IPS-11a (cell line): ENCODE results near the gene ATP2C2.

Experiments used
- H3K4me3 ChIP-seq: one replicate; pipeline ENCODE4 v1.5.1; 2013; ENCODE audit warnings: low read depth, low read length, control low read depth

The ATP2C2 gene

GRCh38 chr16:84487358-84487757, 119.0 kb downstream of the ATP2C2 start:
- H3K4me3 ChIP-seq, result no peak overlapping the region

GRCh38 chr16:84489131-84489530, 120.8 kb downstream of the ATP2C2 start:
- H3K4me3 ChIP-seq, result no peak overlapping the region

GRCh38 chr16:84495506-84495905, 127.2 kb downstream of the ATP2C2 start:
- H3K4me3 ChIP-seq, result no peak overlapping the region

- H3K4me3 ChIP-seq, result no peak overlapping the region
These were observed 128.7 kb downstream of the ATP2C2 start for GRCh38 chr16:84496991-84497390.

DNA sequence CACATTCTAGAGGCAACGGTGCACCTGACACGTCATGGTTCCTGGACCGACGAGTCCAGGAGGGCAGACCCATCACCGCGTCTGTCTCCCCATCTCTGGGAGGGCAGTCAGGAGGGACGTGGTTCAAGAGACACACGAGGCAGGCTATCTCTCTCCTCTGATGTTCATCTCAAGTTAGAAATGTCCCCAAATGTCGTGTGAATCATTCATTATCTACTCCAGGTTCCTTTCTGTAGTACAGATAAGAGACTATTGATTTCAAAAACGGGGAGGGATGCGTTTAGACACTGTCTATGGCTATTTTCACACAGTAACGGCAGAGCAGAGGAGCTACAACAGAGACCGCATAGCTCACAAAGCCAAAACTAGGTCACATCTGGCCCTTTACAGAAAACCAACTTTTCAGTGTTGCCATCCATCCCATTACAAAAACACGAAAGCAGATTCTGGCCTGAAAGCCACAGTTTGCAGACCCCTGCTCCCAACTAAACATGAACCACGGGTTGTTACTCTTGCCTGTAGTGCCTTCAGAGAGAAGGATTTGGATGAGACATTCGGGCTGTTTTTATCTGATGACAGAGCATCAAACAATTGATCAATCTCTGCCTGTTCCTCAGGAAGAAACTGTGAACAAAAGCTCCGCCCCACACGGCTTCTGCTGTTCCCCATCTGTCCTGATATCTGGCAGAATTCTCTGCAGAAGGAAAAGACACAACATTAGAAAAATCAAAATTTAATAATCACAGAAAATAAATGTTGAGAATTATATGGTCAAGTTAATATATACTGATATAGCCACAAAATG, 129.3 kb downstream of the ATP2C2 start:
- H3K4me3 ChIP-seq, result no peak overlapping the region

- no peak overlapping the region for H3K4me3 ChIP-seq
These were observed 129.9 kb downstream of the ATP2C2 start for GRCh38 chr16:84498223-84498610.

- no peak overlapping the region for H3K4me3 ChIP-seq
These were observed 130.7 kb downstream of the ATP2C2 start for GRCh38 chr16:84498859-84499620.

GRCh38 chr16:84499638-84500037, 131.3 kb downstream of the ATP2C2 start:
- H3K4me3 ChIP-seq, result no peak overlapping the region

DNA sequence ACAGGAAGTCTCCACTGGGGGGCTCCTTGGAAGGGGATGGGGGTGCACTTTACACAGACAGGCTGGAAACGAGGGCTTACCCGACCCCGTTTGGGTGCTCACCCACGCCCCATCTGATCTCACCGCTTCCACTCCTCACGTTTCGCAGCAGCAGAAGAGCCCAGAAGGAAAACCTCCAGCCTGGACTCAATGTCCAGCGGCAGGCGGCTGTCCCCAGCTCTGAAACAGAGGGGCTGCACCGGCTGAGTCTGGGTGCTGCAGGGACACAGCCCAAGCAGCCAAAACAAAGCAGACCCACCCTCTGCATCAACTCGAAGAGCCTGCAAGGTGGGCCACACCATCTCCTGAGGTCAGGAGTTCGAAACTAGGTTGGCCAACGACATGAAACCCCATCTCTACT, 132.2 kb downstream of the ATP2C2 start:
- no peak overlapping the region for H3K4me3 ChIP-seq

DNA sequence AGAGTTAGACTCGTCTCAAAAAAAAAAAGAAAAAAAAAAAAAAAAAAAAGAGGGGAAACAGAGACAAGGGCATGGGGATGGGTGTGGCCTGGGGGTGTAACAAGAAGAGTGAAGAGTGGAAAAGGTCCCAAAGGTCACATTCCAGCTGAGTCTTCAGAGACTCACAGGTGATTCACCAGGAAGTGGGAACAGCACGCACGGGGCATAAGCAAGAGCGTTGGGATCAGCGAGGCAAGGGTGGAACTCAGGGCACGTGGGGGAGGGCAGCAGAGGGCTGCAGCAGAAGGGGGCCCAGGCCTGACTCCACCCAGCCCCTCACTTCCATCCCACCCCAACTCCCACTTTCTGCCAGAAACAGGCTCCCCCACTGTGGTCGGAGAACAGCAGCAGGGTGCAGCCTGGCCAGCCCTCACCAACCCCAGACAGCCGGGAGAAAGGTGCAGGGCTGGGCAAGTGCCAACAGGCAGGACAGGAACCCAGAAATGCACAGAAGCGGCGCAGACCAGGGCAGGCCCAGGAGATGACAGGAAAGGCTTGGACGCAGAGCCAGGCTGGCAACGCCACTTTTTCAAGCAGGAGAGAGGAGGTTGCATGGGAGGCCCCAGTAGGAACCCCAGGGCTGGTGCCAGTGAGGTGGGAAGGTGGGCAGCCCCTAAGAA, 132.9 kb downstream of the ATP2C2 start:
- no peak overlapping the region for H3K4me3 ChIP-seq

- H3K4me3 ChIP-seq, result no peak overlapping the region
These were observed 133.7 kb downstream of the ATP2C2 start for GRCh38 chr16:84502075-84502474.

- H3K4me3 ChIP-seq, result no peak overlapping the region
These were observed 134.2 kb downstream of the ATP2C2 start for GRCh38 chr16:84502581-84502980.

DNA sequence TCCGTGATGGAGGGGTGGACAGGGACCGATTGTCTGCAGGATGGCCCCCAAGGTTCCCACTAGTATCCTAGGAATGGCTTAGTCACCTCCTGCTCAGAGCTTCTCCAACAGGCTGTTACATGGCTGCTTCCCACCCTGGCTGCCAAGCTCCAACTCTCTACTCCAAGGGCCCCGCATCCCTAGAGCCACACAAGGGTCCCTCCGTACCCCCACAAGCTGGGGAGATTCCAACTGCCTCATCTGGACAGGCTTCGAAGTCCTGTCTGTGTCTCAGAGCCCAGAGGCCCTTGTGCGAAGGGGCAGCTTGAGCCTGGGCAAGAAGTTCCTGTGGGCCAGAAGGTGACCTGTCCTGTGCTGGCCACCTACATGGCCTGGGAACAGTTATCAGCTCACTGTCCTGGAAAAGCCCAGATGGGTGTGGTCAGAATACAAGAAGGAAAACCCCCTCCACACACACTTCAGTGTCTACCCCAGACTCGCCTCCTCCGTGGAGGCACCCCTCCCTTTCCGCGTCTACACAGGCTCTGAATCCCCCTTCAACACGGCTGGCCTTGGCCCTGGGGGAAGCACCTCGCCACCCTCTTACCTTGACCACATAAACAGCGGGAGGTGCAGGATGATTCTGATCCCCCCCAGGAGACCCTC, 135.5 kb downstream of the ATP2C2 start:
- peak overlapping the region; percentile 88 for H3K4me3 ChIP-seq

- H3K4me3 ChIP-seq, result peak within 1 kb of the TSS; percentile 88
These were observed 136.3 kb downstream of the ATP2C2 start, which contains the start of gene MEAK7 for GRCh38 chr16:84504420-84505248. TSS of gene MEAK7 (minus strand) at chr16:84504659. CDS start at chr16:84498086, 6,573 bp downstream.

- H3K4me3 ChIP-seq, result no peak overlapping the region
These were observed 137.2 kb downstream of the ATP2C2 start for GRCh38 chr16:84505249-84506187.

DNA sequence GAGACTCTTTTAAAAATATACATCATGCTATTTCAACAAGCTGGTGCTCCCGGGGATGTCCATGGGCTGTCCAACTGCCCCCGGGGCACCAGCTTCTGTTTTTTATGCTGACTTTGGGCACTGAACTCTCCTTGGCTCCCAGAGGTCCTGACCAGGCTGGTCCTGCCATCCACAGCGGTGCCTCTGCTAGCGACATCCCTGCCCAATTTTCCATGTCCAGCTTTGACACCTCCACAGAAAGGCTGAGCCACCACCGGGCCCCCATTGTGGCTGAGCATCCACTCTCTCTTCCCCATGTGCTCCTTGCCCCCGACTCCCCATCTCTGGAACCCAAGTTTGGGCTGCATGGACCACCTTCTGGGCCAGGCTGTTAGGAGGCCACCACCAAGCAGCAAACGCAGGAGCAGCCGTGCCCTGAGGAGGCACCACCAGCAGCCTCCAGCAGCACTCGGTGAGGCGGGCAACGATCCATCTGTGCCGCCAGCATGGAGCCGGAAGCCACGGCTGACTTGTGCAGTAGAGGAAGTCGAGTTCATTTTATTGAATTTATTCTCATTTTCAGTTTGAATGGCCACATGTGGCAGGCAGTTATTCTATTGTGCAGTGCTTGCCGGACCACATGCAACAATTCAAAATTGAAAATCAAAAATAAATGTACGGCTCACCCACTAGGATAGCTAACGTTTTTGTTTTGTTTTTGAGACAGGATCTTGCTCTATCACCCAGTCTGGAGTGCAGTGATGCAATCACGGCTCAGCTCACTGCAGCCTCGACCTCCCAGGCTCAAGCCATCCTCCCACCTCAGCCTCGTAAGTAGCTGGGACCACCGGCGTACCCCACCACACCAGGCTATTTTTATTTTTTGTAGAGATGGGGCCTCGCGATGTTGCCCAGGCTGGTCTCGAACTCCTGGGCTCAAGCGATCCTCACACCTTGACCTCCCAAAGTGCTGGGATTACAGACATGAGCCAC, 139.0 kb downstream of the ATP2C2 start:
- no peak overlapping the region for H3K4me3 ChIP-seq

DNA sequence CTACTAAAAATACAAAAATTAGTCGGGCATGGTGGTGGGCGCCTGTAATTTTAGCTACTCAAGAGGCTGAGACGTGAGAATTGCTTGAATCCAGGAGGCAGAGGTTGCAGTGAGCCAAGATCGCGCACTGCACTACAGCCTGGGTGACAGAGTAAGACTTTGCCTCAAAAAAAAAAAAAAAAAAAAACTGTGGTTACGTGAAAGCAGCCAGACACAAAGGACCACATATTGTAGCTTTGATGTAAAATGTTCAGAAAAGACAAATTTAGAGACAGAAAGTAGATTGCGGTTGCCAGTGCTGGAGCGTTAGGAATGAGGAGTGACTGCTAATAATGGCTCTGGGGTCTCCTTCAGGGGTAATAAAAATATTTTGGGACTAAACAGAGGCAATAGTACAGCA, 140.2 kb downstream of the ATP2C2 start:
- no peak overlapping the region for H3K4me3 ChIP-seq
